Suppressor macrophage (primary cell): Measurements from ENCODE around the gene ADAMTS7.
"Not testable (repeated sequence)": the region's sequence is repeated elsewhere in the genome, so short reads cannot be mapped to it uniquely, and the experiment has no call there.

Experiments
- DNase-seq, 4 experiments: peaks; one replicate each; pipeline ENCODE4 v3.0.0-alpha.2; 2020 to 2022

The ADAMTS7 gene

GRCh38 chr15:78781381-78781780, 29.9 kb downstream of the ADAMTS7 start:
- not testable (repeated sequence) for DNase-seq

GRCh38 chr15:78779975-78780374, 31.3 kb downstream of the ADAMTS7 start:
- DNase-seq: not testable (repeated sequence)

- not testable (repeated sequence) for DNase-seq
Observed at GRCh38 chr15:78779176-78779785, 32.0 kb downstream of the ADAMTS7 start.

GRCh38 chr15:78778422-78778821, 32.8 kb downstream of the ADAMTS7 start:
- DNase-seq: no peak

- not testable (repeated sequence) for DNase-seq
Observed at GRCh38 chr15:78777953-78778345, 33.3 kb downstream of the ADAMTS7 start.

- not testable (repeated sequence) for DNase-seq
Observed at GRCh38 chr15:78777290-78777952, 33.8 kb downstream of the ADAMTS7 start.

- DNase-seq: not testable (repeated sequence)
Observed at GRCh38 chr15:78776046-78776925, 35.0 kb downstream of the ADAMTS7 start.

- DNase-seq: no peak
Observed at GRCh38 chr15:78775472-78775871, 35.8 kb downstream of the ADAMTS7 start.

- not testable (repeated sequence) for DNase-seq
Observed at GRCh38 chr15:78774451-78774990, 36.7 kb downstream of the ADAMTS7 start.

- not testable (repeated sequence) for DNase-seq
Observed at GRCh38 chr15:78773765-78774450, 37.4 kb downstream of the ADAMTS7 start.

GRCh38 chr15:78772738-78773137, 38.5 kb downstream of the ADAMTS7 start:
- no peak for DNase-seq

GRCh38 chr15:78771436-78772000, 39.7 kb downstream of the ADAMTS7 start:
- DNase-seq: not testable (repeated sequence)

GRCh38 chr15:78771020-78771419, 40.2 kb downstream of the ADAMTS7 start:
- not testable (repeated sequence) for DNase-seq

GRCh38 chr15:78769473-78770225, 41.6 kb downstream of the ADAMTS7 start:
- DNase-seq: not testable (repeated sequence)

GRCh38 chr15:78768531-78769408, 42.5 kb downstream of the ADAMTS7 start:
- DNase-seq: no peak

GRCh38 chr15:78768096-78768495, 43.2 kb downstream of the ADAMTS7 start:
- no peak for DNase-seq

- DNase-seq: no peak
Observed at GRCh38 chr15:78767331-78767951, 43.8 kb downstream of the ADAMTS7 start.

GRCh38 chr15:78766641-78767071, 44.6 kb downstream of the ADAMTS7 start:
- not testable (repeated sequence) for DNase-seq

GRCh38 chr15:78766041-78766440, 45.2 kb downstream of the ADAMTS7 start:
- DNase-seq: no peak
